HG02973 (cell line): ENCODE results near the gene CEP170.

Source experiments
- ATAC-seq: cut with Tn5 transposase; IDR thresholded peaks from one replicate; pipeline ENCODE4 v1.9.1; 2021; ENCODE audit warnings: moderate library complexity; ENCODE audit not compliant: unreplicated experiment

The CEP170 gene

GRCh38 chr1:243268751-243269460 lies 13.8 kb upstream of the CEP170 start:
- ATAC-seq, result no peak

GRCh38 chr1:243267914-243268653 lies 13.0 kb upstream of the CEP170 start:
- ATAC-seq, result no peak

- ATAC-seq, result no peak
These were observed 12.4 kb upstream of the CEP170 start for GRCh38 chr1:243267471-243267880.

GRCh38 chr1:243266231-243266630 lies 11.2 kb upstream of the CEP170 start:
- ATAC-seq, result no peak

GRCh38 chr1:243264717-243265116 lies 9.6 kb upstream of the CEP170 start:
- ATAC-seq, result no peak

GRCh38 chr1:243261390-243261789 lies 6.3 kb upstream of the CEP170 start:
- ATAC-seq, result no peak

- ATAC-seq, result no peak
These were observed 5.3 kb upstream of the CEP170 start for GRCh38 chr1:243260221-243260880.

GRCh38 chr1:243258731-243259130 lies 3.6 kb upstream of the CEP170 start:
- ATAC-seq, result no peak

GRCh38 chr1:243257189-243257588 lies 2.1 kb upstream of the CEP170 start:
- no peak for ATAC-seq

GRCh38 chr1:243256590-243256989 lies 1.5 kb upstream of the CEP170 start:
- ATAC-seq, result no peak

- peak; percentile 72 for ATAC-seq
These were observed 871 bp upstream of the CEP170 start, which contains the start of gene SDCCAG8 for GRCh38 chr1:243255791-243256512. Gene SDCCAG8, plus strand, starts transcription at chr1:243256041. Its CDS starts 133 bp downstream, at chr1:243256174.

- ATAC-seq, result peak; percentile 22
These were observed 701 bp downstream of the CEP170 start for GRCh38 chr1:243254233-243254926.

- ATAC-seq, result no peak
These were observed 1.2 kb downstream of the CEP170 start for GRCh38 chr1:243253926-243254232.

GRCh38 chr1:243253211-243253925 lies 1.7 kb downstream of the CEP170 start:
- ATAC-seq, result no peak

GRCh38 chr1:243251539-243251938 lies 3.5 kb downstream of the CEP170 start:
- no peak for ATAC-seq

GRCh38 chr1:243250102-243250501 lies 5.0 kb downstream of the CEP170 start:
- no peak for ATAC-seq

- ATAC-seq, result no peak
These were observed 5.9 kb downstream of the CEP170 start for GRCh38 chr1:243249214-243249613.

GRCh38 chr1:243247901-243248300 lies 7.2 kb downstream of the CEP170 start:
- ATAC-seq, result no peak

- ATAC-seq, result no peak
These were observed 8.2 kb downstream of the CEP170 start for GRCh38 chr1:243246916-243247315.

- ATAC-seq, result peak; percentile 39
These were observed 10.6 kb downstream of the CEP170 start for GRCh38 chr1:243244432-243244841.
